Endothelial cell of umbilical vein (primary cell): ENCODE measurements around the gene LRRC23. TPM values are rescaled to one million over a fixed set of nuclear protein-coding genes. Genes with fewer than 3 reads are reported as not detected.

ENCODE experiments used
- BruUV-seq: library from RNA; stranded (reverse); fragments of 400-500 nt; replicated peaks from 2 replicates; lab custom pipeline; 2021; lab: Mats Ljungman, UMichigan
- CTCF ChIA-PET: fragments of 300-600, 350-600 bp; sonication (Branson Sonifier 250); formaldehyde crosslinking; loops from one replicate; lab custom pipeline; 2021; ENCODE audit warnings: antibody characterized with exemption, inconsistent platforms; lab: Charles Lee
- POLR2A ChIA-PET: fragments of 300-600, 350-600 bp; sonication (Branson Sonifier 250); formaldehyde crosslinking; loops from one replicate; lab custom pipeline; 2021; ENCODE audit warnings: antibody characterized with exemption, inconsistent platforms; lab: Charles Lee
- DNase-seq: peaks from one replicate; pipeline ENCODE4 v3.0.0-alpha.2; 2011; ENCODE audit warnings: low read depth, low spot score
- FAIRE-seq: peaks from 2 replicates; lab custom pipeline; 2011; peaks lifted over from hg19 to GRCh38; lab: Jason Lieb, UNC
- H2AFZ ChIP-seq: 2 replicates; pipeline ENCODE4 v1.6.0; 2012; ENCODE audit warnings: low read depth, low read length, control low read depth, inconsistent platforms
- H3K27ac ChIP-seq: 2 replicates; pipeline ENCODE4 v1.5.1; 2011; ENCODE audit warnings: low read depth, mild to moderate bottlenecking, control low read depth, low read length, moderate library complexity; ENCODE audit not compliant: insufficient read depth
- H3K27me3 ChIP-seq, 2 experiments: 2 replicates each; pipeline versions ENCODE4 v1.6.0 to v1.6.1; 2011; ENCODE audit warnings: low read length in 2 of 2, mixed read lengths in 1 of 2; ENCODE audit not compliant: control insufficient read depth in 2 of 2, insufficient read depth in 2 of 2
- H3K36me3 ChIP-seq, 2 experiments: 2 replicates in 1 of 2; 3 replicates in 1 of 2; pipeline ENCODE4 v1.5.1; 2011; ENCODE audit warnings: low read length in 2 of 2, mild to moderate bottlenecking in 1 of 2, moderate library complexity in 1 of 2; ENCODE audit not compliant: control insufficient read depth in 2 of 2, insufficient read depth in 2 of 2; ENCODE audit errors: extremely low read depth in 1 of 2
- H3K4me1 ChIP-seq: 3 replicates; pipeline ENCODE4 v1.5.1; 2011; ENCODE audit warnings: mild to moderate bottlenecking, low read length; ENCODE audit not compliant: control insufficient read depth, insufficient read depth; ENCODE audit errors: extremely low read depth
- H3K4me2 ChIP-seq: 2 replicates; pipeline ENCODE4 v1.6.1; 2011; ENCODE audit warnings: low read length, control low read depth, mixed read lengths; ENCODE audit not compliant: insufficient read depth
- H3K4me3 ChIP-seq, 3 experiments: fragments of 200-600 bp in 1 of 3; sonication (generic), shearing (Covaris generic) in 1 of 3; replicated peaks in 1 of 3; 2 replicates each; pipeline ENCODE4 v1.5.1; 2011 to 2016; ENCODE audit warnings: control low read depth in 3 of 3, low read length in 3 of 3, mild to moderate bottlenecking in 2 of 3, inconsistent platforms in 1 of 3, low read depth in 1 of 3, moderate library complexity in 1 of 3; ENCODE audit not compliant: insufficient read depth in 1 of 3
- H3K79me2 ChIP-seq: 2 replicates; pipeline ENCODE4 v1.6.0; 2012; ENCODE audit warnings: low read length, inconsistent platforms; ENCODE audit not compliant: control insufficient read depth, insufficient read depth
- H3K9ac ChIP-seq: replicated peaks from 2 replicates; pipeline ENCODE3; 2011; ENCODE audit warnings: low read length, control low read depth; ENCODE audit not compliant: insufficient read depth; ENCODE audit errors: extremely low read depth
- H3K9me1 ChIP-seq: replicated peaks from 3 replicates; pipeline ENCODE4 v1.6.0; 2011; ENCODE audit warnings: mild to moderate bottlenecking, low read length; ENCODE audit not compliant: control insufficient read depth, insufficient read depth; ENCODE audit errors: extremely low read depth
- H3K9me3 ChIP-seq: replicated peaks from 2 replicates; pipeline ENCODE4 v1.5.1; 2012; ENCODE audit warnings: low read length, inconsistent platforms; ENCODE audit not compliant: control insufficient read depth, insufficient read depth
- H4K20me1 ChIP-seq: replicated peaks from 2 replicates; pipeline ENCODE3; 2011; ENCODE audit warnings: mild to moderate bottlenecking, low read length; ENCODE audit not compliant: control insufficient read depth, insufficient read depth; ENCODE audit errors: extremely low read depth
- EZH2 ChIP-seq: IDR thresholded peaks from 2 replicates; pipeline ENCODE4 v1.6.1; 2012; ENCODE audit warnings: borderline replicate concordance, low read depth, mild to moderate bottlenecking, moderate library complexity, low read length, inconsistent platforms; ENCODE audit not compliant: severe bottlenecking
- FOS ChIP-seq: IDR thresholded peaks from 2 replicates; pipeline ENCODE4 v1.6.1; 2011; ENCODE audit warnings: mild to moderate bottlenecking, low read length, moderate library complexity, borderline replicate concordance; ENCODE audit not compliant: insufficient read depth
- GATA2 ChIP-seq: IDR thresholded peaks from 2 replicates; pipeline ENCODE4 v1.7.0; 2011; ENCODE audit warnings: low read depth, mild to moderate bottlenecking, moderate library complexity, mixed read lengths, low read length; ENCODE audit not compliant: insufficient read length, insufficient read depth
- JUN ChIP-seq: IDR thresholded peaks from 2 replicates; pipeline ENCODE4 v1.6.1; 2011; ENCODE audit warnings: borderline replicate concordance, low read depth; ENCODE audit not compliant: insufficient read length, insufficient read depth
- MYC ChIP-seq: IDR thresholded peaks from one replicate; pipeline ENCODE4 v1.6.1; 2011; ENCODE audit warnings: mild to moderate bottlenecking, low read depth, low read length
- POLR2A ChIP-seq: IDR thresholded peaks from 2 replicates; pipeline ENCODE4 v1.6.1; 2012; ENCODE audit warnings: low read depth, mild to moderate bottlenecking, control low read depth, low read length
- POLR2AphosphoS5 ChIP-seq: IDR thresholded peaks from 2 replicates; pipeline ENCODE4 v1.6.1; 2012; ENCODE audit warnings: low read depth, mild to moderate bottlenecking, control low read depth, low read length, moderate library complexity; ENCODE audit not compliant: insufficient read depth
- dilution Hi-C: fragments of 300-500 bp; cut with MboI; formaldehyde crosslinking; loops from one replicate; pipeline ENCODE4 v1.15.0; 2019; ENCODE audit warnings: low sequenced_read_pairs; ENCODE audit not compliant: extremely low pct_ligation_motif_present
- intact Hi-C: fragments of 100-400 bp; cut with micrococcal nuclease; formaldehyde crosslinking; loops from one replicate; pipeline ENCODE4 v1.10.0; 2022
- polyA plus RNA-seq, 4 experiments: library from polyadenylated mRNA; depleted of rRNA in 3 of 4; stranded (reverse) in 3 of 4; unstranded in 1 of 4; fragments of >200 nt; gene quantifications; 2 replicates each; pipeline versions ENCODE4 v1.2.1 to v1.2.3, GENCODE V29; 2011 to 2012; ENCODE audit warnings: missing spikeins in 1 of 4
- total RNA-seq: library from RNA; stranded (reverse); gene quantifications from 2 replicates; pipeline ENCODE4 v1.2.3, GENCODE V29; 2021
- TF ChIP-seq, protein P1 (sequence below), 2 donors: IDR thresholded peaks; 1 replicate in 1 of 2; 2 replicates in 1 of 2; pipeline ENCODE4 v1.5.1; 2011; ENCODE audit warnings: low read length in 2 of 2, mild to moderate bottlenecking in 2 of 2, moderate library complexity in 2 of 2, control low read depth in 1 of 2, inconsistent platforms in 1 of 2, low read depth in 1 of 2; ENCODE audit not compliant: insufficient read depth in 1 of 2; ENCODE audit errors: extremely low read depth in 1 of 2
- TF ChIP-seq, protein P2 (sequence below): IDR thresholded peaks from 2 replicates; pipeline ENCODE4 v1.6.1; 2011; ENCODE audit not compliant: insufficient read depth, insufficient read length

Gene LRRC23
- total and polyA plus RNA-seq, 2 donors (not counting 3 experiments of a cell fraction or from before 2014, with no cell fraction given): 3.1 to 3.5 TPM

DNA sequence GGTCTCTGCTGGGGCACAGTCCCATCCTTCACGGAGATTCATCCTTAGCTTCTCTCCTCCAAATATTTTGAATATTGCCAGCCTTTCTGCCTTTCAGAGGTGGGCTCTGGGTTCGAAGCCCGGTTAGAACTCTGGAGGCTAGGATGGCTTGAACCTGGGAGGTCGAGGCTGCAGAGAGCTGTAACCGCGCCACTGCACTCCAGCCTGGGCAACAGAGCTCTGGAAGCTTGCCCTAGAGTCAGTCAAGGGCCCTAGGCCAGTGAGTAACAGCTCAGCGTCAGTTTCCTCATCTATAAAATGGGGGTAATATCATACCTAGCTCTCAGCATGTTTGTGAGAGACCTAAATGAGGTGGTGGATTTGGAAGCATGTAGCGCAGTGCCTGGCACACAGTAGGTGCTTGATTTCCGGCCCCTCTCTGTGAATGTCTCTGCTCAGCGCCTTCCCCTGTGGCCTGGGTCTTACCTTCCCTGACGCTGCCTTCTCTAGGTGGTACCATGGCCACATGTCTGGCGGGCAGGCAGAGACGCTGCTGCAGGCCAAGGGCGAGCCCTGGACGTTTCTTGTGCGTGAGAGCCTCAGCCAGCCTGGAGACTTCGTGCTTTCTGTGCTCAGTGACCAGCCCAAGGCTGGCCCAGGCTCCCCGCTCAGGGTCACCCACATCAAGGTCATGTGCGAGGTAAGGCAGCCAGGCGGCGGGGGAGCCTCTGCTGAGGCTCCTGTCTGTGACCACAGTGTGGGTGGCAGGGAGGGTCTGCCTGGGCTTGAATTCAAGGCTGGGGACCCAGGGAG, 49.9 kb downstream of the LRRC23 start:
- peak overlapping the region; percentile 52 for H2AFZ ChIP-seq
- no peaks in the 10 kb centered on the region for H3K27me3 ChIP-seq
- BruUV-seq: no TSS peak
- H3K4me1 ChIP-seq: peaks cover 24% of the 10 kb centered on the region
- H3K4me2 ChIP-seq: no peak overlapping the region
- H3K4me3 ChIP-seq: no peak overlapping the region
- no peak overlapping the region for H3K27ac ChIP-seq
- no peaks in the 10 kb centered on the region for H3K36me3 ChIP-seq
- no peaks in the 10 kb centered on the region for H3K9me3 ChIP-seq
- POLR2A ChIA-PET: no interaction called here
- H4K20me1 ChIP-seq: no peaks in the 10 kb centered on the region
- H3K9ac ChIP-seq: no peak overlapping the region
- no peak for TF ChIP-seq POLR2A
- TF ChIP-seq, protein P1, sequence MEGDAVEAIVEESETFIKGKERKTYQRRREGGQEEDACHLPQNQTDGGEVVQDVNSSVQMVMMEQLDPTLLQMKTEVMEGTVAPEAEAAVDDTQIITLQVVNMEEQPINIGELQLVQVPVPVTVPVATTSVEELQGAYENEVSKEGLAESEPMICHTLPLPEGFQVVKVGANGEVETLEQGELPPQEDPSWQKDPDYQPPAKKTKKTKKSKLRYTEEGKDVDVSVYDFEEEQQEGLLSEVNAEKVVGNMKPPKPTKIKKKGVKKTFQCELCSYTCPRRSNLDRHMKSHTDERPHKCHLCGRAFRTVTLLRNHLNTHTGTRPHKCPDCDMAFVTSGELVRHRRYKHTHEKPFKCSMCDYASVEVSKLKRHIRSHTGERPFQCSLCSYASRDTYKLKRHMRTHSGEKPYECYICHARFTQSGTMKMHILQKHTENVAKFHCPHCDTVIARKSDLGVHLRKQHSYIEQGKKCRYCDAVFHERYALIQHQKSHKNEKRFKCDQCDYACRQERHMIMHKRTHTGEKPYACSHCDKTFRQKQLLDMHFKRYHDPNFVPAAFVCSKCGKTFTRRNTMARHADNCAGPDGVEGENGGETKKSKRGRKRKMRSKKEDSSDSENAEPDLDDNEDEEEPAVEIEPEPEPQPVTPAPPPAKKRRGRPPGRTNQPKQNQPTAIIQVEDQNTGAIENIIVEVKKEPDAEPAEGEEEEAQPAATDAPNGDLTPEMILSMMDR (IDR thresholded peaks at IDR 0.05; ENCODE audit: extremely low read depth in 1 of 2, insufficient read depth in 1 of 2, low read depth in 1 of 2, low read length in 2 of 2): no peak
- TF ChIP-seq FOS: no peak
- TF ChIP-seq EZH2: no peak
- no peak for TF ChIP-seq POLR2AphosphoS5
- TF ChIP-seq, protein P2, sequence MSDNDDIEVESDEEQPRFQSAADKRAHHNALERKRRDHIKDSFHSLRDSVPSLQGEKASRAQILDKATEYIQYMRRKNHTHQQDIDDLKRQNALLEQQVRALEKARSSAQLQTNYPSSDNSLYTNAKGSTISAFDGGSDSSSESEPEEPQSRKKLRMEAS: no peak
- no peak for TF ChIP-seq GATA2
- TF ChIP-seq MYC: no peak
- no peak for TF ChIP-seq JUN
- FAIRE-seq (no peak), DNase-seq (no peak)
- CTCF ChIA-PET: interaction anchor here (1.2 to 2.2 kb wide), 4 partner anchors 10 to 159 kb away, joined by 3 to 12 read pairs (median 6); partner anchors contain the start of genes C12orf57 and RNU7-1
- dilution Hi-C loops (no loop called here), intact Hi-C loops (no loop called here)
- H3K79me2 ChIP-seq: no peaks in the 10 kb centered on the region
- H3K9me1 ChIP-seq: no peaks in the 10 kb centered on the region
